Neuronal stem cell (in vitro differentiated cells): ENCODE measurements around the gene RFX1.
A peak's percentile ranks its signal among the peaks of the same experiment; 100 is the strongest.

Source experiments
- DNase-seq: peaks from one replicate; pipeline ENCODE4 v3.0.0-alpha.2; 2013; ENCODE audit warnings: low spot score
- H2AFZ ChIP-seq: one replicate; pipeline ENCODE4 v1.6.1; 2013; ENCODE audit warnings: mild to moderate bottlenecking, low read length, inconsistent platforms
- H2AK5ac ChIP-seq: 2 replicates; pipeline ENCODE4 v1.6.1; 2013; ENCODE audit warnings: low read depth, mild to moderate bottlenecking, inconsistent platforms, low read length, moderate library complexity, mixed read lengths
- H2BK120ac ChIP-seq: 2 replicates; pipeline ENCODE4 v1.6.1; 2013; ENCODE audit warnings: low read depth, mild to moderate bottlenecking, inconsistent platforms, low read length, moderate library complexity, mixed read lengths
- H2BK12ac ChIP-seq: one replicate; pipeline ENCODE4 v1.6.1; 2013; ENCODE audit warnings: low read length, inconsistent platforms
- H2BK15ac ChIP-seq: 2 replicates; pipeline ENCODE4 v1.6.1; 2013; ENCODE audit warnings: mild to moderate bottlenecking, low read length, inconsistent platforms, mixed read lengths
- H2BK5ac ChIP-seq: one replicate; pipeline ENCODE4 v1.6.1; 2013; ENCODE audit warnings: inconsistent platforms, mild to moderate bottlenecking, low read length, moderate library complexity
- H3K14ac ChIP-seq: one replicate; pipeline ENCODE4 v1.6.1; 2013; ENCODE audit warnings: low read length, inconsistent platforms
- H3K18ac ChIP-seq: 2 replicates; pipeline ENCODE4 v1.6.1; 2013; ENCODE audit warnings: low read length, inconsistent platforms
- H3K23ac ChIP-seq: 2 replicates; pipeline ENCODE4 v1.6.1; 2013; ENCODE audit warnings: low read depth, mild to moderate bottlenecking, mixed read lengths, low read length, inconsistent platforms; ENCODE audit not compliant: poor library complexity
- H3K27ac ChIP-seq: replicated peaks from 3 replicates; pipeline ENCODE4 v1.5.1; 2013; ENCODE audit warnings: low read length, inconsistent platforms
- H3K27me3 ChIP-seq, 3 experiments: 2 replicates each; pipeline ENCODE4 v1.6.1; 2013; ENCODE audit warnings: low read length in 3 of 3, mild to moderate bottlenecking in 2 of 3, inconsistent platforms in 1 of 3, low read depth in 1 of 3, mixed read lengths in 1 of 3, moderate library complexity in 1 of 3; ENCODE audit not compliant: control insufficient read depth in 3 of 3, insufficient read depth in 3 of 3
- H3K36me3 ChIP-seq, 2 donors: replicated peaks in 1 of 2; 2 replicates each; pipeline ENCODE4 v1.6.1; 2013; ENCODE audit warnings: low read length in 2 of 2; ENCODE audit not compliant: control insufficient read depth in 2 of 2, insufficient read depth in 2 of 2
- H3K4ac ChIP-seq: 2 replicates; pipeline ENCODE4 v1.6.1; 2013; ENCODE audit warnings: inconsistent platforms, mild to moderate bottlenecking, low read length, moderate library complexity
- H3K4me1 ChIP-seq, 2 donors: 1 replicate in 1 of 2; 2 replicates in 1 of 2; pipeline ENCODE4 v1.6.1; 2013; ENCODE audit warnings: low read length in 2 of 2, low read depth in 1 of 2; ENCODE audit not compliant: control insufficient read depth in 2 of 2, insufficient read depth in 1 of 2
- H3K4me2 ChIP-seq: one replicate; pipeline ENCODE4 v1.6.1; 2013; ENCODE audit warnings: mild to moderate bottlenecking, low read length, inconsistent platforms; ENCODE audit not compliant: insufficient read depth, poor library complexity, severe bottlenecking
- H3K4me3 ChIP-seq, 2 donors: 2 replicates each; pipeline ENCODE4 v1.5.1; 2013; ENCODE audit warnings: low read length in 2 of 2, mild to moderate bottlenecking in 2 of 2, inconsistent platforms in 1 of 2, moderate library complexity in 1 of 2
- H3K79me1 ChIP-seq: one replicate; pipeline ENCODE4 v1.6.1; 2013; ENCODE audit warnings: low read depth, mild to moderate bottlenecking, inconsistent platforms, low read length, moderate library complexity
- H3K9ac ChIP-seq: one replicate; pipeline ENCODE4 v1.6.1; 2013; ENCODE audit warnings: mild to moderate bottlenecking, low read depth, low read length, inconsistent platforms; ENCODE audit not compliant: poor library complexity
- H3K9me3 ChIP-seq, 2 donors: replicated peaks in 1 of 2; 2 replicates each; pipeline versions ENCODE3 to v1.6.1; 2013; ENCODE audit warnings: low read length in 2 of 2, mild to moderate bottlenecking in 2 of 2, inconsistent platforms in 1 of 2, low read depth in 1 of 2, mixed read lengths in 1 of 2, moderate library complexity in 1 of 2; ENCODE audit not compliant: control insufficient read depth in 2 of 2, insufficient read depth in 1 of 2
- H4K8ac ChIP-seq: one replicate; pipeline ENCODE4 v1.6.1; 2013; ENCODE audit warnings: low read depth, mild to moderate bottlenecking, inconsistent platforms, low read length, moderate library complexity
- H4K91ac ChIP-seq: one replicate; pipeline ENCODE4 v1.6.1; 2013; ENCODE audit warnings: low read length, low read depth, mild to moderate bottlenecking, inconsistent platforms; ENCODE audit not compliant: poor library complexity
- WGBS, 2 donors: extraction: QIAGEN DNeasy Blood & Tissue Kit; methylation state at CpG; one replicate each; pipeline ENCODE4 v1.1.7; 2013; ENCODE audit warnings: missing lambda C conversion rate in 2 of 2, mixed read lengths in 1 of 2; ENCODE audit not compliant: insufficient read length in 2 of 2, insufficient replicate concordance in 1 of 2; ENCODE audit errors: extremely low coverage in 2 of 2; 5-methylcytosine and 5-hydroxymethylcytosine counted together

Gene RFX1

DNA sequence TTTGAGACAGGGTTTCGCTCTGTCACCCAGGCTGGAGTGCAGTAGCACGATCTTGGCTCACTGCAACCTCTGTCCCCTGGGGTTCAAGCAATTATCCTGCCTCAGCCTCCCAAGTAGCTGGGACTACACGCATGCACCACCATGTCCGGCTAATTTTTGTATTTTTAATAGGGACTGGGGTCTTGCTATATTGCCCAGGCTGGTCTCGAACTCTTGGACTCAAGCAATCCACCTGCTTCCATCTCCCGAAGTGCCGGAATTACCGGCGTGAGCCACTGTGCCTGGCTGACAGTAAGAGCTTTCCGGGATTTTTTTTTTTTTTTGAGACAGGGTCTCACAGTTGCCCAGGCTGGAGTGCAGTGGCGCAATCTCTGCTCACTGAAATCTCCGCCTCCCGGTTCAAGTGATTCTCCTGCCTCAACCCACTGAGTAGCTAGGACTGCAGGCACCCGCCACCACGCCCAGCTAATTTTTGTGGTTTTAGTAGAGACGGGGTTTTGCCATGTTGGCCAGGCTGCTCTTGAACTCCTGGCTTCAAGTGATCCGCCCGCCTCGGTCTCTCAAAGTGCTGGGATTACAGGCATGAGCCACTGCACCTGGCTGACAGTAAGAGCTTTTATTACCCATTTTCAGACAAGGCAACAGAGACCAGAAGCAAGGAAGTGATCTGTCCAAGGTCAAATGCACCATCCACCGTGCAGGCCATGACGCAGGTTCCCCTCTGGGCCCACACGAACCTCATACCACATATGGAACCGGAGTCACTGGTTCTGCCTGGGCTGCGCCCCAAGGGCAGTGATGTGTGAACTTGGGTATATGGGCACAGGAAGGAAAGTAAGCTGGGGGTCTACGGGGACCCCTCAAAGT is 21.0 kb downstream of the RFX1 start:
- Histone ChIP-seq H2BK12ac (no peak overlapping the region), H3K18ac (no peak overlapping the region), H4K91ac (no peak overlapping the region), H3K9me3 (no peaks in the 10 kb centered on the region), H3K36me3 (peaks cover 14 to 20% of the 10 kb centered on the region in 2 donors), H3K4me3 (no peak overlapping the region), H2BK120ac (no peak overlapping the region), H3K14ac (peak overlapping the region; percentile 71), H2AFZ (no peak overlapping the region), H2BK5ac (no peak overlapping the region), H3K27ac (no peak overlapping the region), H4K8ac (no peak overlapping the region), H3K4me1 (peaks cover 11% of the 10 kb centered on the region in 2 donors), H3K4ac (no peak overlapping the region), H2AK5ac (peak overlapping the region; percentile 79), H3K23ac (peak overlapping the region; percentile 73), H3K79me1 (peaks cover 10% of the 10 kb centered on the region), H3K4me2 (no peak overlapping the region), H3K9ac (no peak overlapping the region), H3K27me3 (no peaks in the 10 kb centered on the region), H2BK15ac (no peak overlapping the region)
- no CpG with 5 or more reads among the region's 25 CpGs for WGBS, 2 donors
- no peak for DNase-seq

DNA sequence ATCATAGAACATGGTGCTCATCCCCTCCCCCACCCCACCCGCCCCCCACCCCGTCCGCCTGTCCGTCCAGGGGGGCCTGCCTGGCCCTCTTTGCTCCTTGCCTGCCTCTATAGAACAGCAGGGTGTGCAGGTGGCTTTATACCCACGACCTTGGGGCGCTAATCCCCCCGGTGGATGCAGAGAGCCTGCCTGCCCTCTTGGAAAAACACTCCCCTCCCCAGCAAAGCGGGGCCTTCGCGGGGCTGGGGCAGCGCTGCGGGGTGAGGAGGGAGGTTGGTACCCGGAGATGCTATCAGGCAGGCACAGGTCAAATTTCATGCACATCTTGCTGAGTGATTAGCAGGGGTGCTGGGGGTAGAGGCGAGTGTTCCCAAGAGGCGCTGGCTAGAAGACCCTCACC is 21.9 kb downstream of the RFX1 start:
- WGBS, 2 donors, result no CpG with 5 or more reads among the region's 15 CpGs
- Histone ChIP-seq H2BK12ac (no peak overlapping the region), H3K4me2 (no peak overlapping the region), H2AFZ (no peak overlapping the region), H3K4ac (no peak overlapping the region), H3K18ac (peak overlapping the region; percentile 76), H3K36me3 (peaks cover 14 to 24% of the 10 kb centered on the region in 2 donors), H4K91ac (no peak overlapping the region), H2BK120ac (no peak overlapping the region), H3K9ac (no peak overlapping the region), H3K14ac (peak overlapping the region; percentile 97), H3K27ac (no peak overlapping the region), H3K4me3 (no peak overlapping the region), H2BK15ac (no peak overlapping the region), H2AK5ac (no peak overlapping the region), H3K9me3 (no peaks in the 10 kb centered on the region), H3K27me3 (no peaks in the 10 kb centered on the region), H3K4me1 (peaks cover 11 to 16% of the 10 kb centered on the region in 2 donors), H3K23ac (no peak overlapping the region), H3K79me1 (peaks cover 10% of the 10 kb centered on the region), H2BK5ac (no peak overlapping the region), H4K8ac (no peak overlapping the region)
- DNase-seq, result no peak

DNA sequence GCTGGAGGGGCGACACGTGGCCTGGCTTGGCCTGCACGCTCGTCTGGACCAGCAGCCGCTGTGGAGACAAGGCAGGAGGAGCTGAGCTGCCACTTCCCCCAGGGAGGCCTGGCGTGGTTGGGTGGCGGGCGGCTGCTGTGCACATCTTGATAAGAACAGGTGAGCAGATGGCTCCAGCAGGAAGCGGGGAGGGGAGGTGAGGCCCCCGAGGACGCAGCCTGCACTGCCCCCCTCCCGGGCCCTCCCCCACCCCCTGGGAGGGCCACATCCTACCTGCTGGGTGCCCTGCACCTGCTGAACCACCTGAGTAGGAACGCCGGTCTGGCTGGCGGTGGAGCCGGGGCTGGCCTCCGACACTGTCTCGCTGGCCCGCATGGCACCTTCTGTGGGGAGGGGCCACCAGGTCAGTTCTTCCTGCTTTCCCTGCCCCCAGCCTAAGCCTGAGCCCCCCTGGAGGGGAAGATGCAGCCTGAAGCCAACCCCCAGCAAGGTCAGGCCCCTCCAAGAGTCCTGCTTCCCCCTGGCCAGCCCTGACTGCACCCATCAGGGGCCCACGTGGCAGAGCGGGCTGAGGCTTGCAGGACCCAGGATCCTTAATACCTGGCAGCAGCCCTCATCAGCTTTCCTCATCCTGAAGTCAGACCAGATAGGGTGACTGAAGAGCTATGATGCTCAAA is 22.8 kb downstream of the RFX1 start:
- no peak overlapping the region for H3K4ac ChIP-seq
- H3K18ac ChIP-seq, result no peak overlapping the region
- no peak overlapping the region for H4K8ac ChIP-seq
- no peak overlapping the region for H3K4me2 ChIP-seq
- H4K91ac ChIP-seq, result no peak overlapping the region
- H3K4me1 ChIP-seq, result peaks cover 11 to 18% of the 10 kb centered on the region in 2 donors
- H3K9me3 ChIP-seq, result no peaks in the 10 kb centered on the region
- H2AK5ac ChIP-seq, result no peak overlapping the region
- H2BK15ac ChIP-seq, result peak overlapping the region; percentile 3
- no peak overlapping the region for H2AFZ ChIP-seq
- no peak overlapping the region for H2BK120ac ChIP-seq
- no peaks in the 10 kb centered on the region for H3K27me3 ChIP-seq
- H2BK12ac ChIP-seq, result no peak overlapping the region
- no peak overlapping the region for H3K14ac ChIP-seq
- peaks cover 12 to 22% of the 10 kb centered on the region in 2 donors for H3K36me3 ChIP-seq
- no peak for DNase-seq
- no CpG with 5 or more reads among the region's 21 CpGs for WGBS, 2 donors
- peaks cover 10% of the 10 kb centered on the region for H3K79me1 ChIP-seq
- H3K27ac ChIP-seq, result no peak overlapping the region
- H3K4me3 ChIP-seq, result peak overlapping the region in 1 of 2 donors; percentile 21
- no peak overlapping the region for H3K23ac ChIP-seq
- H2BK5ac ChIP-seq, result no peak overlapping the region
- no peak overlapping the region for H3K9ac ChIP-seq

DNA sequence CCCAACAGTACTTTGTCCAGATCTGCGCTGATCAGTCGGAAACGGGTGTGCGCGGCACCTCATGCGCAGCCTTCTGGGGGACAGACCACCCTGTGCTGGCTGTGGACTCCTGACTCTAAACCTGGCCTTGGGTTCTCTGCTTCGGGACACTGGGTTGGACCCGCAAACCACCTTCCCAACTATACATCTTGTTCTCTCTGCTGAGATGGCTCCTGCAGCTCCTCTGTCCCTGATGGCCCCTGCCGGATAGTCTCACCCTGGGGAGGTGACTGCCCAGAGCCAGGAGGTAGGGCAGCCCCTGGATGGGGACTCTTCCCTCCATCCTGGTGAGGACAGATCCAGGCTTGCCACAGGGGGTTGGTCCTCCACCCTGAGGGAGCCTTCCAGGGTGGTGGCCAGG is 23.3 kb downstream of the RFX1 start:
- Histone ChIP-seq H3K9ac (no peak overlapping the region), H2BK12ac (no peak overlapping the region), H2BK5ac (no peak overlapping the region), H3K14ac (no peak overlapping the region), H2AFZ (no peak overlapping the region), H3K18ac (no peak overlapping the region), H3K27ac (no peak overlapping the region), H3K9me3 (no peaks in the 10 kb centered on the region), H3K4me1 (peaks cover 11 to 18% of the 10 kb centered on the region in 2 donors), H3K23ac (no peak overlapping the region), H2BK15ac (peak overlapping the region; percentile 3), H3K4me2 (no peak overlapping the region), H4K91ac (no peak overlapping the region), H3K4ac (no peak overlapping the region), H3K36me3 (peaks cover 13 to 20% of the 10 kb centered on the region in 2 donors), H2BK120ac (no peak overlapping the region), H2AK5ac (no peak overlapping the region), H3K79me1 (peaks cover 10% of the 10 kb centered on the region), H4K8ac (no peak overlapping the region), H3K4me3 (peak overlapping the region in 1 of 2 donors; percentile 21), H3K27me3 (no peaks in the 10 kb centered on the region)
- no CpG with 5 or more reads among the region's 9 CpGs for WGBS, 2 donors
- no peak for DNase-seq
